Stimulated activated CD4-positive, alpha-beta T cell treated with anti-CD3 and anti-CD28 coated beads, Interleukin-1b, Interleukin-23, amount 100 ng/mL, for 24 hours (primary cell): ENCODE data around the gene TMEM132C.

Source experiments
- DNase-seq, 4 experiments: peaks; one replicate each; pipeline ENCODE4 v3.0.0-alpha.2; 2020; ENCODE audit warnings: low read depth in 4 of 4, low spot score in 1 of 4

Gene TMEM132C

DNA sequence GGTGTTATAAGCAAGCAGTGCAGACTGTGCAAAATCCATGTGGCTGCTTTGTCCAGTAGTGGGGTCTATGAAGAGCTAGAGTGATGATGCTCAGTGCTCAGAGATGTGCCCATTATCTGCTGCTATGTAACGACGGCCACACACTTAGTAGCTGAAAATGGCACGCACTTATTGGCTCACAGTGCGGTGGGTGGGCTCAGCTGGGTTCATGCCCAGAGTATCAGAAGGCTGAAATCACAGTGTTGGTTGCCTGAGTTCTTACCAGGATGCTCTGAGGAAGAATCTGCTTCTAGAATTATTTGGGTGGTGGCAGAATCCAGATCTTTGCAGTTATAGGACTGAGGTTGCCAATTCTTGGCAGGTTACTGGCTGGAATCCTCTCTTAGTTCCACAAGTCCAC, 432.1 kb downstream of the TMEM132C start:
- no peak for DNase-seq

DNA sequence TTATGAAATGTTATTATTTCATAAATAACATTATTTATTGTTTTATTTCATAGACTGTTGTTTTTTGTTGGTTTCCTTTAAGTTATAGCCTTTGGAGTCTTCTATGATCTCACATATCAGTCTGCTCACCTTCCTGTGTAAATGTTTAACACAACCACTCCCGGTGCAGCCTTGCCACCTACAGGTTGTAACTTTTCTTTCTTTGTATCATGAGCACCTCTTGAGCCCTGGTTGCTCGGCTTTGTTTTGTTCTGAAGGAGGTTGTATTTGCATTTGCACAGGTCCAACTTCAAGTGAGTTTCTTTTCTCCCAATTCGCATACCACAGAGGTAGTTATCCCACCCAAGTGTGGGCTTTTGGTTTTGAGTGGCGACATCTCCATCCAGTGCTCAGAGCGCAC, 435.4 kb downstream of the TMEM132C start:
- DNase-seq, result no peak

DNA sequence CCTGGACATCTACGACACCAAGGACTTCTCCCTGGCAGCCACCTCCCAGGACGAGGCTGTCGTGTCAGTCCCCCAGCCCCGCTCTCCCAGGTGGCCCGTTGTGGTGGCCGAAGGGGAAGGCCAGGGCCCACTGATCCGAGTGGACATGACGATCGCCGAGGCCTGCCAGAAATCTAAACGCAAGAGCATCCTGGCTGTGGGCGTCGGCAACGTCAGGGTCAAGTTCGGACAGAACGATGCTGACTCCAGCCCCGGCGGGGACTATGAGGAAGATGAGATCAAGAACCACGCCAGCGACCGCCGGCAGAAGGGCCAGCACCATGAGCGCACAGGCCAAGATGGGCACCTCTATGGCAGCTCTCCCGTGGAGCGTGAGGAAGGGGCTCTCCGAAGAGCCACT, 438.2 kb downstream of the TMEM132C start:
- no peak for DNase-seq

DNA sequence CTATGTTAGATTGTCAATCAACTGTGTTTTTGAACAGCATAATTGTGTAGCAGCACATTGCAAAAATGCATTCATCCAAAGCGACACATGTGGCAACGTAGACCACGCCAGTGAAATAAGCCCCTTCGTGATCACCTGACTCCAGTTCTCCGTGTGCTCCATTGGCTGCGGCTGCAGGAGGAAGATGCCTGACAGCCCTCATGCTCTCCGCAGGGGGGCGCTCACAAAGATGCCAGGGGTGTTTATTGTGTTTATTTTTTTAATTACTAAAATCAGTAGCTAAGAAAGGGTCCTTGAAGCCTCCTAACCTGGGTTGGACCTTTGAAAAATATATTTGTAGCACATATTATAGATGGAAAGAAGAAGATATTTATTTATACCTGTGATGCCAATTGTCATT, 440.5 kb downstream of the TMEM132C start:
- DNase-seq, result no peak

DNA sequence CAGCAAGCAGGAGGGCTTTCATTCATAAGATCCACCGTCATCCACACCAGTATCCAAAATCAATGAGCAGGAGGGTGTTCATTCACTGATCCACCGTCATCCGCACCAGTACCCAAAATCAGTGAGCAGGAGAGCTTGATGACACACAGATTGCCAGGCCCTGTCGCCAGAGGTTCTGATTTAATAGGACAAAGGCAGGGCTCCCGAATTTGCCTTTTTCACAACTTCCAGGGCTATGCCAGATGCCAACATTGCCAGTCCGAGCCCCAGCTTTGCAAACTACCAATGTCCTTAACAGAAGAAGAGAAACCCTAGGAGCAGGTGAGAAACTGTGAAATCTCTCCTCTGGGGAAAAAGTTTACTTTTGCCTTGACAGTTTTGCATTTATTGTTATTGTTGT, 441.8 kb downstream of the TMEM132C start:
- DNase-seq, result no peak

DNA sequence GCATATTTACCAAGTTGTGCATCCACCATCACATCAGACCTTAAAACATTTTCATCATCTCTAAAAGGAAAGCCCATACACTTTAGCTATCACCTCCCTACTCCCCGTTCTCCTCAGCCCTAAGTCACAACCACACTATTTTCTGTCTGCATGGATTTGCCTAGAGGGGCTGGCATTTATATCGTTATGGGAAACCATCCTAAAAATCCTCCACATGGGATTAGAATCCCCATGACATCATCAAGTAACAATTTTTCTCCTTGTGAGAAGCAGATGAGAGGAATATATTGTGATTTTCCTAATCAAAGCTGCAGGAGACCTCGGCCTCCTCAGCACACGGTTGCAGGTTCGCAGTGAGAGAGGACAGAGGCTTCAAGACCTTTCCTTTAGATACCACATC, 442.7 kb downstream of the TMEM132C start:
- no peak for DNase-seq

DNA sequence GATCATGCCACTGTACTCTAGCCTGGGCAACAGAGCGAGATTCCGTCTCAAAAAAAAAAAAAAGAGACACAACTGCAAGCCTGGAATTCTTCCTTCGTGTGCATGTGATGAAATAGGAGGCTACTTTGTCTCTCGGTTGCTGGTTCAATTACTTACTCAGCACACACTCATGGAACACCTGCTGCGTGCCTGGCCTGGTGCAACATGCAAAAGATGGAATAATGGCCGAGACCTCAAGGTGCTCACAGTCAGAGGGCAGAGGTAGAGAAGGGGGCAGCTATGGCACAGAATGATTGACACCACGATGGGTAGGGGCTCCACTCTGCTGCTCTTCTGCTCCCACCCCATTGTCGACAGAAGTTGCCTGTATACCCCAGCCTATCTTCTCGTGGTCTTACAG, 444.5 kb downstream of the TMEM132C start:
- DNase-seq, result no peak

DNA sequence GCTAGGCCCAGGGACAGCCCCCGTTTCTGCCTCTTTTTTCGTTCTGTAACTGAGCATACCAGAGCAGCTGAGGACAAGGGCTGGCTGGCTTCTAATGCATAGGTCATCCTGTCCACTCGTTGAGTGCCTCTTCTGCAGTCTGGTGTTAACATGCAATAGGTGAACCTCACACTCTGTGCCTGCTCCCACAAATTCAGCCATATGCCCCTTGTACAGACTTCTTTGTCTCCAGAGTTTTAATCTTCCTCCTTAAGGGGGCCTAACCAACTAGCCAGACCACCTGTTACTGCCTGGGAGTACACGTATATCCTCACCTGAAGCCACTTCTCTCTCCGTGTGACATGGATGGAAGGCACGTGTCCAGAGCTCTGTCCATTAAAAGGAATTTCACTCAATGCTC, 445.7 kb downstream of the TMEM132C start:
- no peak for DNase-seq

DNA sequence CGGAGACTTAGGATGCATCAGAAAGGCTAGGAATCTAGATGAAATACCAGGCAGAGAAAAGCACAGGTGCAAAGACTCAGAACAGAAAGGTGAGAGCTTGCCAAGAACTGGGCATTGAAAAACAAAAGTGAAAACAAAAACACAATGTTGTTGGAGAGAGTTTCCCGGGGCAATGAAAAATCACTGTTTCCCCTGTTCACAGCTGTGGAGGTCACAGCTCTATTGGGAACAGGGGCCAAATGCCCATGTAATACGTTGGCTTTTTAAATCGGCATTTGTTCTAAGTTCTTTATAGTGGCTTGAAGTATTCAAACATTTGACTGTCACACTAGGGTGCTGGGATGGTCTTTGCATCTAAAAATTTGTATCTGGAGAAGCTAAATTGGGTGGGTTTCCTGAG, 448.5 kb downstream of the TMEM132C start:
- DNase-seq, result no peak

DNA sequence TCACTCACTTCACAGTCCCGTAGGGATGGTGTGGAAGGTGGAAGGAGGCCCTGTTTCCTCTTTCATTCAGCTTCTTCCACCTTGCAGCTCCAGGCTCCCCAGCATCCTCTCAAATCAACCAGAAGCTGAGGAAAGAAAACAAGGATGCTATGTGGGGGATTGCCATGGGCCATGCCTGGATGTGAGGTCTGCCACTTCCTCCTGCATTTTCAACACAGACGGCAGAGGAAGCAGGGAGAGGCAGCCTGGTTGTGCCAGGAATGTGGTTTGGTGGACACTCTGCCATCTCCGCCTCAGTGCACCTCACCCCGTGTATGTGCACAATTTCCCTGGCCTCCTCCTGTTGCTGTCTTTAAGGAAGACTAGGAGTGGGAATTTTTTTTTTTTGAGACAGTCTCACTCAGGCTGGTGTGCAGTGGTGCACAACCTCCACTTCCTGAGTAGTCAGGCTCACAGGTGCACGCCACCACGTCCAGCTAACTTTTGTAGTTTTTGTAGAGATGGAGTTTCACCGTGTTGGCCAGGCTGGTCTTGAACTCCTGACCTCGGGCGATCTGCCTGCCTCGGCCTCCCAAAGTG, 457.6 kb downstream of the TMEM132C start:
- no peak for DNase-seq

DNA sequence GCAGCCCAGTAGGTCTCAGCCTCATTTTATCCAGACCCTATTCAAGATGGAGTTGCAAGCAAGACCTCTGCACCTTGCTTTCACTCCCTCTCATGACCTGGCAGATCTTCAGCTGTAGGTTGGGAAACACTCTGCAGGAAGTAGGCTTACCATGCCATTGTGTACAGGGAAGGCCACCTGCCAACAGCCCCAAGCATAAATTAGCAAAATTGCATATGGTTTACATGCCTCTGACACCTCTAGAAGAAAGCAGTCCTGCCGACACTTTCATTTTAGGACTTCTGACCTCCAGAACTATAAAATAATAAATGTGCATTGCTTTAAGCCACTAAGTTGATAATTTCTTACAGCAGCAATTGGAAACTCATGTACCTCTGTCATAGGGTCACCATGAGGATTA, 459.9 kb downstream of the TMEM132C start:
- no peak for DNase-seq

DNA sequence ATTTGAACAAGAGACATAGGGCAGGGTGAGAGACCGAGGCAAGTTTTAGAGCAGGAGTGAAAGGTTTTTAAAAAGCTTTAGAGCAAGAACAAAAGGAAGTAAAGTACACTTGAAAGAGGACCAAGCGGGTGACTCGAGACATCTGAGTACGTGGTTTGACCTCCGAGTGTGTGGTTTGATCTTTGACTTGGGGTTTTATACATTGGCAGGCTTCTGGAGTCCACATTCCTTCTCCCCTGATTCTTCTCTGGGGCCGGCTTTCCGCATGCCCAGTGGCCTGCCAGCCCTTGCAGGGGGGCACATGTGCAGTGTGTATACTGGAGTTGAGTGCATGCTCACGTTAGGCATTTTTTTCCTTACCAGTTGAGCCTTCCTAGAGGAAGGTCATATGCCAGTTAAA, 460.5 kb downstream of the TMEM132C start:
- no peak for DNase-seq

DNA sequence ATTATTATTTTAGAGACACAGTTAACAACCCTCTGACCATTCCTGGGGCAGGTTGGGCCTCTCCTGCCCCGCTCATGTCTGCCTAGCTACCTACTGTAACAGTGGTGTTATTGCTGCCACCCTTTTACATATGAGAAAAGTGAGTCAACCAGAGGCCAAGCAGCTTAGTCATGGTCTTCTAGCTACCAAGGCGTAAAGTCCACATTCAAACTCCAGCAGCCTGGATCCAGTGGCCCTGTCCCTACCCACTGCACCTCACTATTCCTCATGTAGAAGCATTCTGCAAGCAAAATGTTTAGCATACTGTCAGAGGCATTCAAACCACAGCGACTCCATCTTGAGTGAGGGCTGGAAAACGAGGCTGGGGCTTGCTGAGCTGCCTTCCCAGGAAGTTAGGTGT, 461.0 kb downstream of the TMEM132C start:
- no peak for DNase-seq

DNA sequence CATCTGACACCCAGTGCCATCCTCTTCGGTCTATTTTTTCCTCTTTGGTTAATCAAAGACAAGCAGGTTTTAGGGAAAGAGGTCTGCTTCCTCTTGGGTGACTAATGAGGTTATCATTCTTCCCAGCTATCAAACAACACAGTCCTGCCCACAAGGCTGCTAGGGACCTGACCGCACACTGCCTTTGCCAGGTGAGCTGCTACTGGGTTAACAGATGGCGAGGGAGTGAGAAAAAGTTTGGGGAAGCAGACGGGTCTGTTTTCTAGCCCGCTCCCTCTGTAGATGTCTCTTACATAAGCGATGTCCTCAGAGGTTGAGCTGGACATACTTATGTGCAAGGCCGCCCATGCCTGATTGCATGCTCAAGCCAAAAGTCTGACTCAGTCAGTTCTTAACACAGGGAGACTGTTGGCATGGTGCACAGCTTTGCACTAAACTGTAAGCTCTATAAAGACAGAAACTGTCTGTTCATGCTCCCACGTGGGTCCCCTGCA, 462.7 kb downstream of the TMEM132C start:
- no peak for DNase-seq

DNA sequence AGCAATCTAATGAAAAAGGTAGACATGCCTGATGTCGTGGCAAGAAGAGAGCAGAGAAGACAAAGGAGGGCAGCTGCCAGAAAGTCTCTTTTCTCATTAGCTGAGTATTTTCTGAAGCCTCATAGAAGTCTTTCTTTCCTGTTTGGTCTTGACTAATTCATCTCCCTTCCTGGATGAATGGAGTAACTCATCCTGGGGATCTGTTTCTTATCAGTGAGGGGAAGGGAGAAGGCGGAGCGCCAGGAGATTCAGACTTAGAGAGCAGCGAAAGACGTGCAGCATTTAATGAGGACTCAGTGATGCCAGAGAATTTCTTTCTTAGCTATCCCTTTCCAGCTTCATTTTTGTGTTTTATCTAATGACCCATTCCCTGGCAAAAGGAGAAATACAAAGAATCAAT, 467.4 kb downstream of the TMEM132C start:
- no peak for DNase-seq

DNA sequence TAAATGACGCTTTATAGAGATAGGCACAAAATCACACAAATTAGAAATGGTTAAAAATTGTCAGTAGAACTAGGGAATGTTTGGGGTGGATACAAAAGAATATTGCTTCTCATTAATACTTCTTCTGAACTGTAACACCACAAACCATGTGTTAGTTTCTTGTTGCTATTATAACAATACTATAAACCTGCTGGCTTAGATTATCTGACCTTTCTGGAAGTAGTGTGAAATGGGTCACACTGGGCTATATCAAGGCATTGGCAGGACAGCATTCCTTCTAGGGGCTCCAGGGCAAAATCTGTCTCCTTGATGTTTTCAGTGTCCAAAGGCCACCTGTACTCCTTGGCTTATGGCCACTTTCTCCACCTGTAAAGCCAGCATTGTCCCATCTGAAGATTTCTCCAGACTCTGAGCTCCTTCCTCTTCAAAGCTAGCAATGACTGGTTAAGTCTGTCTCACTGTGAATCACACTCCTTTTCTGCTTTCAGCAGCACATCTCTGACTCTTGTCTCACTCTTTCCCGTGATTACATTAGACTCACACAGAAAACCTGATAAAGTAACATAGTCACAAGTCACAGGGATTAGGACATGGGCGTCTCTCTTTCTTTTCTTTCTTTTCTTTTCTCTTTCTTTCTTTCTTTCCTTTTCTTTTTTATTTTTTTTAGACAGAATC, 470.5 kb downstream of the TMEM132C start:
- no peak for DNase-seq

DNA sequence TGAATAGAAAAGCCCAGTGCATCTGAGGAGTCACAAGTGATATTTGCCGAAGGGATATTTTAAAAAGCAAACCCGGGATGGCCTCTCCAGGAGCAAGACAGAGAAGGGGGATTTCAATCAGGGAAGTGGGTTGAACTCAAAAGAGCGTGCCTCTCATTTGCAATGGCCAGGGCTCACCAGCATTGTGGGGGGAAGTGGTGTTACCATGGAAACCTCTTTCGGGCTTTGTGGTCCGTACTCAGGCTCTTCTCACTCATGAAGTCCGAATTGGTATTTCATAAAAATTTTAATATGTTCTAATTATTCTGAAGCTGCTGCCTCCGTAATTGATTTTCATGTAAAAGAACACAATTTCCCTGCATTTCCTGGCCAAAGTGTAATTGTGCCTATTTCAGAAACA, 476.9 kb downstream of the TMEM132C start:
- DNase-seq, result no peak

DNA sequence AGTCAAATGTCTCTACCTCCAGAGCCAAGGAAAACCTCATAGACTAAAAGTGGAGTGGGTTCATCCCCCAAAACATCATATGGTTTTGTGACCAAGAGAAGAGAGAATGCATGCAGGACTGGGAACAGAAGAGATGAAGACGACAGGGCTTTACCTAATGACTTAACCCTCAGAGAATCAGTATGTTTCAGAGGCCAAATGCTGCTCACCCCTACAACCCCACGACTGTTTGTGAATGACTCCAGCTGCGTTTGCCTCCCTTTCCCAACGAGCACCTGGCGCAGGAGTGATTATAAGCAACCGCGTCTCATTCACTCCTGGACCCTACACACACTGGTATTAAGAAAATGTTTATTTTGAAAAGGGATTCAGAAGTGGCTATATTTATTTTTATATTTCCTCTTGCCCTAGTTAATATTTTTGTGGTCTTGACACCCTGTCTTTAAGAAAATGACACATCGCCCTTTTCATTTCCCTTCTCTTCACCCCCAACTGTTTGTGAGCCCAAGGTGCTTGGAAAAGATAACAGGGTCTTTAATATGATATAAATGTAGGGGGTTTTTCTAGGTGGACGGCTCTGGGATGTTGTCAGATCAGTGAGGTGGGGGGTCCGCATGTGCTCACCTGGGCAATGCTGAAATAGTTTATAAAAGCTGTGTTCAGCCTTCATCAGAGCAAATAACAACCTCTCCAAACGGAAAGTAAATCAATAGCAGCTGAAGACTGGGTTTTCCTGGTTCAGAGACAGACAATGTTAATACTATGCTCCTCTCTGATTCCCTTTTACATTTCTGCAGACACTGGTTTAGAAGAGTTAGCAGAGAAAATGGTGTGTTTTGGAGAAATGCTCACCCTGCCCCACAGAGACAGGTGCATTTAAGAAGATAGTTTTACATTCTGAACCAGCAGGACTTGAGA, 479.1 kb downstream of the TMEM132C start:
- DNase-seq, result no peak

DNA sequence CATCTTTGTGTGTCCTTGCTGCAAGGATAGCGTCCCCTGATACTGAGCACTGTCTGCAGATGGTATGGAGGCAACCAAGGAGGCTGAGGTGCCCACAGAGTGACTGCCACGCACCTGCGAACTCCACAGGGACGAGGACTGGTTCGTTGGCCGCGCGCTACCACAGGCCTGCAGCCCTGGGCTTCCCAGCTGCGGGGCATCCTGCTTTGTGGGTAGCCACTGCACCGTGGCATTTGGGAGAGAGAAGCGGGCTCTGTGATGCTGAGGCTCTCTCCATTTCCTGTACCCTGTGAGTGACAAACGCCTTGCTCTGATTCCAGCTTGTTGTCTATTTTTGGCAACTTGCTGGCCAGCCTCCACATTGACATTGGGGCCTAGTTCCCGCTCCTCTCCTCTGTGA, 480.5 kb downstream of the TMEM132C start:
- no peak for DNase-seq

DNA sequence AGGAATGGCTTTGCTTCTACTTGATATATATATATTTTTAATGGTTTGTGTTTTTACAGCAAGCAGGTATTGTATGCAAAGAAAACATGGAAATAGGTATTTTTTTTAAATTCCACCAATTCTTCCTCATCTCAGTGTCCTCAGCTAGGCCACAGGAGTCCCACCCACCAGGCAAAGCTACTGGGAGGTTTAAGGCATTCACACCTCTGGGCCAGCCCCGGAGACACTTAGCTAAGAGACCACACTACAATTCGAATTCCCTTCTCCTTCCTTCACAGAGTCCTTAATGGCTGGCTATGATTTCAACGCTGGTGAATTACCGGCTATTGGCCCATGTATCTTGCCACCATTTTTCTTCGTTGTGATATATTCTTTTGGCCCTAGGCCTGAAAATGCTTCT, 485.4 kb downstream of the TMEM132C start:
- no peak for DNase-seq

DNA sequence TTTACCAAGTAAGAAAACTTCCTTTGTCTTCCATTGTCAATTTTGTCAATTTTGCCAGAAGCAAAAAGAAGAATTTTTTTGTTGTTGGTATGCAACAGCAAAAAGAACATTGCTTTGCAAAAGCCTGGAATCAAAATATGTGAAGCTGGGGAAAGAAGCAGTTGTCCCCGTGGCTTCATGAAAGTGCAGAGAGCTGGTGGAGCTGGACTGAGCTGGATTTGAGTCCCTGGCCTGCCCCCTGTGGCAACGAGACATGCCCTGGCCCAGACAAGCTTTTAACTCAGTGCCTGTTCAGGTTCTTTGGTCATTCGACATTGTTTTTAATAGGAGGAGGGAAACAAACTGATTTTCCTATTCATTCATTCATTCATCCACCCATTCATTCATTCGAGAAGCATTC, 486.5 kb downstream of the TMEM132C start:
- DNase-seq, result no peak

DNA sequence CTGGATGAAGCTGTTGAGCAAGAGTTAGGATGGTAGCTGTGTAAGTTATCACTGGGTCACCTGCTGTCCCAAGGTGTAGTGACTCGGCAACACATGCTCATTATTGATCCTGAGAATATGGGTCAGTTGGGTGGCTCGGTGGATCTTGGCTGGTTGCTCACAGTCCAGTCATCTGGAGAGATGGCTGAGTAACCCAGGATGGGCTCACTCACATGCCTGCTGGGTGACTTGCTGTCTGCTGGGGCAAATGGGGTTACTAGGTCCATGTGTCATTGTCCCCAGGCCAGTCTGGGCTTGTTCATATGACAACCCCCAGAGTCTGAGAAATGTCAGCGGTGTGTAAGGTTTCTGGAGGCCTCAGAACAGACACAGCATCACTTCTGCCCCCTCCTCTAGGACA, 487.3 kb downstream of the TMEM132C start:
- DNase-seq, result no peak
